ENCODE data around the gene FOXM1. TPM values are rescaled to one million over a fixed set of nuclear protein-coding genes. Genes with fewer than 3 reads are reported as not detected.
A peak's percentile ranks its signal among the peaks of the same experiment; 100 is the strongest.
"Not testable (repeated sequence)": the region's sequence is repeated elsewhere in the genome, so short reads cannot be mapped to it uniquely, and the experiment has no call there.

Gene FOXM1
- total RNA-seq, 1 experiment from 2014 or later: 118 TPM

- peak overlapping the region; percentile 99 for H3K4me3 Mint-ChIP-seq
- CTCF ChIA-PET: interaction anchor here (0.5 to 2.8 kb wide), 11 partner anchors 12 to 163 kb away, joined by 3 to 31 read pairs (median 5); partner anchors contain the start of gene TULP3
- H3K27me3 Mint-ChIP-seq (ENCODE audit: low read depth): no peaks in the 10 kb centered on the region
- DNase-seq (ENCODE audit: low spot score) (no peak), ATAC-seq (peak; percentile 24)
- POLR2A ChIA-PET: interaction anchor here (1.2 to 2.4 kb wide), 4 partner anchors 13 to 82 kb away, joined by 3 to 24 read pairs (median 4); partner anchors contain the start of gene TULP3
- H3K9me3 Mint-ChIP-seq: no peaks in the 10 kb centered on the region
- H3K27ac Mint-ChIP-seq: peak overlapping the region; percentile 94
- peaks cover 21% of the 10 kb centered on the region for H3K36me3 Mint-ChIP-seq
- TF ChIP-seq ZNF121 (CRISPR knock-in tag; IDR thresholded peaks at IDR 0.05) (0 out of 2 replicates have a peak, but pooled peaks have one; percentile 41), PREB (CRISPR knock-in tag; IDR thresholded peaks at IDR 0.05; ENCODE audit: borderline replicate concordance) (no peak)
- TF ChIP-seq, protein P1, sequence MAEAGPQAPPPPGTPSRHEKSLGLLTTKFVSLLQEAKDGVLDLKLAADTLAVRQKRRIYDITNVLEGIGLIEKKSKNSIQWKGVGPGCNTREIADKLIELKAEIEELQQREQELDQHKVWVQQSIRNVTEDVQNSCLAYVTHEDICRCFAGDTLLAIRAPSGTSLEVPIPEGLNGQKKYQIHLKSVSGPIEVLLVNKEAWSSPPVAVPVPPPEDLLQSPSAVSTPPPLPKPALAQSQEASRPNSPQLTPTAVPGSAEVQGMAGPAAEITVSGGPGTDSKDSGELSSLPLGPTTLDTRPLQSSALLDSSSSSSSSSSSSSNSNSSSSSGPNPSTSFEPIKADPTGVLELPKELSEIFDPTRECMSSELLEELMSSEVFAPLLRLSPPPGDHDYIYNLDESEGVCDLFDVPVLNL (CRISPR knock-in tag; IDR thresholded peaks at IDR 0.05; ENCODE audit: borderline replicate concordance, low read depth): no peak
- TF ChIP-seq, protein P2, sequence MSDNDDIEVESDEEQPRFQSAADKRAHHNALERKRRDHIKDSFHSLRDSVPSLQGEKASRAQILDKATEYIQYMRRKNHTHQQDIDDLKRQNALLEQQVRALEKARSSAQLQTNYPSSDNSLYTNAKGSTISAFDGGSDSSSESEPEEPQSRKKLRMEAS (CRISPR knock-in tag; IDR thresholded peaks at IDR 0.05): peak; percentile 18; the same call in 1 of the 2 replicates
- H3K4me1 Mint-ChIP-seq: peaks cover 25% of the 10 kb centered on the region
Observed at GRCh38 chr12:2877953-2878732, 1.2 kb upstream of the FOXM1 start.

GRCh38 chr12:2876431-2877046, 435 bp downstream of the FOXM1 start:
- H3K36me3 Mint-ChIP-seq: peaks cover 32% of the 10 kb centered on the region
- ChIA-PET CTCF (interaction anchor here (0.9 to 2.8 kb wide), 13 partner anchors 9 to 185 kb away, joined by 3 to 36 read pairs (median 5); partner anchors contain the start of gene TULP3), POLR2A (interaction anchor here (0.6 to 2.4 kb wide), 9 partner anchors 9 to 208 kb away, joined by 3 to 24 read pairs (median 4); partner anchors contain the start of gene TULP3)
- ATAC-seq: peak; percentile 71
- H3K27me3 Mint-ChIP-seq (ENCODE audit: low read depth): no peaks in the 10 kb centered on the region
- peak overlapping the region; percentile 69 for H3K27ac Mint-ChIP-seq
- H3K4me1 Mint-ChIP-seq: peaks cover 25% of the 10 kb centered on the region
- H3K4me3 Mint-ChIP-seq: peak overlapping the region; percentile 73
- H3K9me3 Mint-ChIP-seq: no peaks in the 10 kb centered on the region
- DNase-seq (ENCODE audit: low spot score): no peak
- TF ChIP-seq ZNF317 (CRISPR knock-in tag; IDR thresholded peaks at IDR 0.05; ENCODE audit: borderline replicate concordance, low read depth): 0 out of 2 replicates have a peak, but pooled peaks have one; percentile 2
- 0 out of 2 replicates have a peak, but pooled peaks have one; percentile 3 for TF ChIP-seq NFYB (CRISPR knock-in tag; conservative IDR thresholded peaks at IDR 0.05; ENCODE audit: low read depth)
- no peak for TF ChIP-seq MYBL2 (CRISPR knock-in tag; IDR thresholded peaks at IDR 0.05)
- TF ChIP-seq ARID4B (CRISPR knock-in tag; IDR thresholded peaks at IDR 0.05; ENCODE audit: borderline replicate concordance): peak; percentile 71; the same call in 1 of the 2 replicates
- no peak for TF ChIP-seq NR3C1 (CRISPR knock-in tag; conservative IDR thresholded peaks at IDR 0.05; ENCODE audit: low read depth)
- TF ChIP-seq SMAD4 (CRISPR knock-in tag; IDR thresholded peaks at IDR 0.05): 0 out of 2 replicates have a peak, but pooled peaks have one; percentile 45
- no peak for TF ChIP-seq NR1H2 (CRISPR knock-in tag; IDR thresholded peaks at IDR 0.05)
- no peak for TF ChIP-seq FOXJ3 (CRISPR knock-in tag; IDR thresholded peaks at IDR 0.05; ENCODE audit: borderline replicate concordance)
- TF ChIP-seq, protein P2 (CRISPR knock-in tag; IDR thresholded peaks at IDR 0.05): peak; percentile 3; the same call in 1 of the 2 replicates

GRCh38 chr12:2868986-2869632, 7.9 kb downstream of the FOXM1 start:
- H3K36me3 Mint-ChIP-seq: peaks cover 71% of the 10 kb centered on the region
- H3K9me3 Mint-ChIP-seq; H3K27me3 Mint-ChIP-seq (ENCODE audit: low read depth); H3K4me3 Mint-ChIP-seq; POLR2A ChIA-PET; H3K4me1 Mint-ChIP-seq; ATAC-seq; DNase-seq (ENCODE audit: low spot score); H3K27ac Mint-ChIP-seq: not testable (repeated sequence)
- CTCF ChIA-PET: interaction anchor here (1.0 to 1.2 kb wide), 3 partner anchors 15 to 75 kb away, joined by 3 to 5 read pairs (median 3); no protein-coding TSS in a partner anchor
